NCI-H345 treated with DMSO at 0.1 percent for 48 hours (cell line): Measurements from ENCODE around the gene LIME1.

Experiments
- DNase-seq: peaks from one replicate; lab custom pipeline; 2025; ENCODE audit not compliant: unreplicated experiment; lab: John Stamatoyannopoulos, UW

The LIME1 gene

GRCh38 chr20:63748934-63749270 lies 12.4 kb downstream of the LIME1 start:
- no peak for DNase-seq

- DNase-seq: no peak
Observed at GRCh38 chr20:63749597-63750508, 13.4 kb downstream of the LIME1 start.

GRCh38 chr20:63750807-63751470 lies 14.5 kb downstream of the LIME1 start:
- no peak for DNase-seq

GRCh38 chr20:63751471-63752271 lies 15.2 kb downstream of the LIME1 start:
- DNase-seq: no peak

- DNase-seq: no peak
Observed at GRCh38 chr20:63752411-63753101, 16.1 kb downstream of the LIME1 start.

GRCh38 chr20:63753381-63753780 lies 16.9 kb downstream of the LIME1 start:
- DNase-seq: no peak

GRCh38 chr20:63754008-63754407 lies 17.5 kb downstream of the LIME1 start:
- no peak for DNase-seq

GRCh38 chr20:63755933-63756647 lies 19.6 kb downstream of the LIME1 start:
- DNase-seq: no peak

- no peak for DNase-seq
Observed at GRCh38 chr20:63756648-63756991, 20.2 kb downstream of the LIME1 start.

- no peak for DNase-seq
Observed at GRCh38 chr20:63758152-63758551, 21.7 kb downstream of the LIME1 start.

GRCh38 chr20:63759377-63759901 lies 23.0 kb downstream of the LIME1 start:
- DNase-seq: no peak

GRCh38 chr20:63765082-63765873 lies 28.8 kb downstream of the LIME1 start:
- DNase-seq: no peak

- DNase-seq: no peak
Observed at GRCh38 chr20:63765902-63766301, 29.4 kb downstream of the LIME1 start.

GRCh38 chr20:63766695-63767426 lies 30.4 kb downstream of the LIME1 start:
- no peak for DNase-seq

GRCh38 chr20:63767456-63767855 lies 31.0 kb downstream of the LIME1 start:
- DNase-seq: no peak

- no peak for DNase-seq
Observed at GRCh38 chr20:63767886-63768285, 31.4 kb downstream of the LIME1 start.

GRCh38 chr20:63768591-63769515 lies 32.4 kb downstream of the LIME1 start:
- DNase-seq: no peak
